ENCODE measurements around the gene BTN3A1. TPM values are rescaled to one million over a fixed set of nuclear protein-coding genes. Genes with fewer than 3 reads are reported as not detected.
A peak's percentile ranks its signal among the peaks of the same experiment; 100 is the strongest.

Gene BTN3A1
- total RNA-seq, 2 donors from 2014 or later, result 15.6 to 15.9 TPM

GRCh38 chr6:26392932-26393636 lies 9.0 kb upstream of the BTN3A1 start:
- Histone ChIP-seq H3K4me1 (replicated peaks) (no peaks in the 10 kb centered on the region), H3K9me3 (no peaks in the 10 kb centered on the region), H3K4me3 (no peak overlapping the region), H3K36me3 (no peaks in the 10 kb centered on the region), H3K27ac (no peak overlapping the region), H3K27me3 (replicated peaks; ENCODE audit: insufficient read depth) (no peaks in the 10 kb centered on the region)
- WGBS, result 61% methylated on average over 4 of the region's 4 CpGs
- intact Hi-C loops (cut with DNase I), result no loop called here
- TF ChIP-seq CTCF (IDR thresholded peaks at IDR 0.05) (no peak), POLR2AphosphoS5 (IDR thresholded peaks at IDR 0.05) (no peak), POLR2A (IDR thresholded peaks at IDR 0.05) (no peak)
- no peak for DNase-seq (ENCODE audit: low spot score)

GRCh38 chr6:26394289-26394688 lies 7.8 kb upstream of the BTN3A1 start:
- H3K27me3 ChIP-seq (replicated peaks; ENCODE audit: insufficient read depth), result no peaks in the 10 kb centered on the region
- TF ChIP-seq POLR2AphosphoS5 (IDR thresholded peaks at IDR 0.05) (no peak), CTCF (IDR thresholded peaks at IDR 0.05) (no peak), POLR2A (IDR thresholded peaks at IDR 0.05) (no peak)
- no peaks in the 10 kb centered on the region for H3K9me3 ChIP-seq
- intact Hi-C loops (cut with DNase I), result no loop called here
- no peak overlapping the region for H3K27ac ChIP-seq
- DNase-seq (ENCODE audit: low spot score), result no peak
- H3K4me3 ChIP-seq, result no peak overlapping the region
- WGBS, result 100% methylated on average over 1 of the region's 1 CpG
- H3K36me3 ChIP-seq, result no peaks in the 10 kb centered on the region
- no peaks in the 10 kb centered on the region for H3K4me1 ChIP-seq (replicated peaks)

GRCh38 chr6:26398555-26398954 lies 3.5 kb upstream of the BTN3A1 start:
- no peak for TF ChIP-seq POLR2AphosphoS5 (IDR thresholded peaks at IDR 0.05)
- TF ChIP-seq CTCF (IDR thresholded peaks at IDR 0.05), result no peak
- TF ChIP-seq POLR2A (IDR thresholded peaks at IDR 0.05), result no peak
- DNase-seq (ENCODE audit: low spot score), result no peak
- Histone ChIP-seq H3K4me3 (no peak overlapping the region), H3K27ac (no peak overlapping the region), H3K27me3 (replicated peaks; ENCODE audit: insufficient read depth) (no peaks in the 10 kb centered on the region), H3K9me3 (no peaks in the 10 kb centered on the region), H3K4me1 (replicated peaks) (no peaks in the 10 kb centered on the region), H3K36me3 (no peaks in the 10 kb centered on the region)
- intact Hi-C loops (cut with DNase I), result no loop called here
- WGBS, result 88% methylated on average over 1 of the region's 1 CpG

GRCh38 chr6:26400626-26401025 lies 1.4 kb upstream of the BTN3A1 start:
- WGBS, result 84% methylated on average over 2 of the region's 2 CpGs
- Histone ChIP-seq H3K4me3 (no peak overlapping the region), H3K36me3 (no peaks in the 10 kb centered on the region), H3K27ac (no peak overlapping the region), H3K9me3 (no peaks in the 10 kb centered on the region), H3K27me3 (replicated peaks; ENCODE audit: insufficient read depth) (no peaks in the 10 kb centered on the region), H3K4me1 (replicated peaks) (no peaks in the 10 kb centered on the region)
- DNase-seq (ENCODE audit: low spot score), result no peak
- intact Hi-C loops (cut with DNase I), result no loop called here
- no peak for TF ChIP-seq POLR2A (IDR thresholded peaks at IDR 0.05)
- TF ChIP-seq CTCF (IDR thresholded peaks at IDR 0.05), result no peak
- no peak for TF ChIP-seq POLR2AphosphoS5 (IDR thresholded peaks at IDR 0.05)

GRCh38 chr6:26401389-26401986 lies 587 bp upstream of the BTN3A1 start:
- 34% methylated on average over 7 of the region's 7 CpGs for WGBS
- no peaks in the 10 kb centered on the region for H3K36me3 ChIP-seq
- no peaks in the 10 kb centered on the region for H3K4me1 ChIP-seq (replicated peaks)
- peak overlapping the region; percentile 82 to 92 for H3K27ac ChIP-seq
- peak overlapping the region; percentile 40 to 53 for H3K4me3 ChIP-seq
- TF ChIP-seq CTCF (IDR thresholded peaks at IDR 0.05) (no peak), POLR2AphosphoS5 (IDR thresholded peaks at IDR 0.05) (no peak), POLR2A (IDR thresholded peaks at IDR 0.05) (no peak)
- no peak for DNase-seq (ENCODE audit: low spot score)
- no peaks in the 10 kb centered on the region for H3K27me3 ChIP-seq (replicated peaks; ENCODE audit: insufficient read depth)
- intact Hi-C loops (cut with DNase I), result no loop called here
- no peaks in the 10 kb centered on the region for H3K9me3 ChIP-seq
